Type B pancreatic cell (in vitro differentiated cells): ENCODE data around the gene MMS19. TPM values are rescaled to one million over a fixed set of nuclear protein-coding genes. Genes with fewer than 3 reads are reported as not detected.

Experiments
- DNase-seq: peaks from one replicate; pipeline ENCODE4 v3.0.0; 2021; ENCODE audit warnings: mixed read lengths; ENCODE audit not compliant: unreplicated experiment; ENCODE audit errors: extremely low spot score
- H3K27ac Mint-ChIP-seq: 2 replicates; pipeline ENCODE4 v1.8.0; 2021; ENCODE audit warnings: mild to moderate bottlenecking, mixed read lengths
- H3K27me3 Mint-ChIP-seq: 2 replicates; pipeline ENCODE4 v1.8.0; 2021; ENCODE audit warnings: mixed read lengths
- H3K36me3 Mint-ChIP-seq: 2 replicates; pipeline ENCODE4 v1.8.0; 2021; ENCODE audit warnings: mixed read lengths
- H3K4me1 Mint-ChIP-seq: one replicate; pipeline ENCODE4 v1.8.0; 2021; ENCODE audit warnings: mixed read lengths; ENCODE audit not compliant: unreplicated experiment
- H3K4me3 Mint-ChIP-seq: 2 replicates; pipeline ENCODE4 v1.8.0; 2021; ENCODE audit warnings: mild to moderate bottlenecking, mixed read lengths
- H3K9me3 Mint-ChIP-seq: 2 replicates; pipeline ENCODE4 v1.8.0; 2021; ENCODE audit warnings: mixed read lengths
- total RNA-seq: library from RNA; stranded (reverse); gene quantifications from 2 replicates; pipeline ENCODE4 v1.2.1, GENCODE V29; 2021; ENCODE audit warnings: low replicate concordance
- TF ChIP-seq, protein P1 (sequence below): fragments of 200-600 bp; sonication (generic); conservative IDR thresholded peaks from 2 replicates; pipeline ENCODE4 v1.5.0; 2021; ENCODE audit warnings: antibody characterized with exemption, mild to moderate bottlenecking

Gene MMS19
- total RNA-seq, 1 donor from 2014 or later = 85.9 TPM

GRCh38 chr10:97510686-97511085, 12.5 kb upstream of the MMS19 start:
- Mint-ChIP-seq H3K4me1 (peaks cover 25% of the 10 kb centered on the region), H3K36me3 (no peaks in the 10 kb centered on the region), H3K27ac (no peak overlapping the region), H3K9me3 (no peaks in the 10 kb centered on the region), H3K27me3 (no peaks in the 10 kb centered on the region), H3K4me3 (no peak overlapping the region)
- TF ChIP-seq, protein P1, sequence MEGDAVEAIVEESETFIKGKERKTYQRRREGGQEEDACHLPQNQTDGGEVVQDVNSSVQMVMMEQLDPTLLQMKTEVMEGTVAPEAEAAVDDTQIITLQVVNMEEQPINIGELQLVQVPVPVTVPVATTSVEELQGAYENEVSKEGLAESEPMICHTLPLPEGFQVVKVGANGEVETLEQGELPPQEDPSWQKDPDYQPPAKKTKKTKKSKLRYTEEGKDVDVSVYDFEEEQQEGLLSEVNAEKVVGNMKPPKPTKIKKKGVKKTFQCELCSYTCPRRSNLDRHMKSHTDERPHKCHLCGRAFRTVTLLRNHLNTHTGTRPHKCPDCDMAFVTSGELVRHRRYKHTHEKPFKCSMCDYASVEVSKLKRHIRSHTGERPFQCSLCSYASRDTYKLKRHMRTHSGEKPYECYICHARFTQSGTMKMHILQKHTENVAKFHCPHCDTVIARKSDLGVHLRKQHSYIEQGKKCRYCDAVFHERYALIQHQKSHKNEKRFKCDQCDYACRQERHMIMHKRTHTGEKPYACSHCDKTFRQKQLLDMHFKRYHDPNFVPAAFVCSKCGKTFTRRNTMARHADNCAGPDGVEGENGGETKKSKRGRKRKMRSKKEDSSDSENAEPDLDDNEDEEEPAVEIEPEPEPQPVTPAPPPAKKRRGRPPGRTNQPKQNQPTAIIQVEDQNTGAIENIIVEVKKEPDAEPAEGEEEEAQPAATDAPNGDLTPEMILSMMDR = no peak
- DNase-seq = no peak

DNA sequence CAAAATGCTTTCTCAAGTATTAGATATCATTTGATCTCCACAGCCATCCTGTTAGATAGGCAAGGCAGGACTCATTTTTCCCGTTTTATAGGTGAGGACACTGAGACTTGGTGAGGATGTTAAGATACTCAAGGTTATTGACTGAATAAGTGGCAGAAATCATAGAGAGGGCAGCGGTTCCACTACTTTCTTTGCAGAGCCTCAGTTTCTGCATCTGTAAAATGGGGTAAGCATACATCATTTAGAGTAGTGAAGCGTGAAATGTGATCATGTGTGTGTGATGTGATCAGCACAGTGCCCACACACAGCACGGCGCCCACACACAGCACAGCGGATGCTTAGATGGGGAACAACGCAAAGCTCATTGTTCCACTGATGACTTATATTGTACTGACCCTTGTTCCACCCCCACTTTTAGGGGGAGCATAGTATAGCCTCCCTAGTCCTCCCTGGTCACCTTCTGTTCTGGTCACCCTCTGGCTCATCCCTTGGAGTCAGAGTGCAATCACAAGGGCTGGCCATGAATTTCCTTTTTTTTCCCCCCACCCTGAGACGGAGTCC, 11.0 kb upstream of the MMS19 start:
- H3K9me3 Mint-ChIP-seq = no peaks in the 10 kb centered on the region
- no peak overlapping the region for H3K27ac Mint-ChIP-seq
- DNase-seq = no peak
- H3K36me3 Mint-ChIP-seq = no peaks in the 10 kb centered on the region
- TF ChIP-seq, protein P1 = no peak
- H3K27me3 Mint-ChIP-seq = no peaks in the 10 kb centered on the region
- peaks cover 10% of the 10 kb centered on the region for H3K4me1 Mint-ChIP-seq
- H3K4me3 Mint-ChIP-seq = no peak overlapping the region

- no peak overlapping the region for H3K4me3 Mint-ChIP-seq
- TF ChIP-seq, protein P1 = no peak
- H3K4me1 Mint-ChIP-seq = peaks cover 9% of the 10 kb centered on the region
- no peaks in the 10 kb centered on the region for H3K27me3 Mint-ChIP-seq
- H3K27ac Mint-ChIP-seq = no peak overlapping the region
- H3K9me3 Mint-ChIP-seq = no peaks in the 10 kb centered on the region
- no peaks in the 10 kb centered on the region for H3K36me3 Mint-ChIP-seq
- no peak for DNase-seq
These were observed 10.1 kb upstream of the MMS19 start for GRCh38 chr10:97508342-97508741.

GRCh38 chr10:97506199-97506991, 8.2 kb upstream of the MMS19 start:
- Mint-ChIP-seq H3K27ac (no peak overlapping the region), H3K27me3 (peaks cover 12% of the 10 kb centered on the region), H3K9me3 (no peaks in the 10 kb centered on the region), H3K4me3 (no peak overlapping the region), H3K4me1 (peaks cover 12% of the 10 kb centered on the region), H3K36me3 (no peaks in the 10 kb centered on the region)
- TF ChIP-seq, protein P1 = no peak
- no peak for DNase-seq

GRCh38 chr10:97505152-97505551, 6.9 kb upstream of the MMS19 start:
- peaks cover 23% of the 10 kb centered on the region for H3K27me3 Mint-ChIP-seq
- TF ChIP-seq, protein P1 = no peak
- no peak overlapping the region for H3K4me3 Mint-ChIP-seq
- H3K4me1 Mint-ChIP-seq = peaks cover 17% of the 10 kb centered on the region
- no peak for DNase-seq
- no peaks in the 10 kb centered on the region for H3K36me3 Mint-ChIP-seq
- H3K27ac Mint-ChIP-seq = no peak overlapping the region
- no peaks in the 10 kb centered on the region for H3K9me3 Mint-ChIP-seq
